Large intestine (tissue), 3 donors: ENCODE results near the gene TRIM17. TPM values are rescaled to one million over a fixed set of nuclear protein-coding genes. Genes with fewer than 3 reads are reported as not detected.

Experiments used
- DNase-seq, 2 donors: peaks; one replicate each; pipeline versions ENCODE4 v3.0.0 to v3.0.0-alpha.2; 2013
- H3K27ac ChIP-seq: one replicate; pipeline ENCODE4 v1.5.1; 2013; ENCODE audit warnings: low read length
- H3K27me3 ChIP-seq: 2 replicates; pipeline ENCODE4 v1.6.1; 2013; ENCODE audit warnings: low read length; ENCODE audit not compliant: control insufficient read depth, insufficient read depth
- H3K36me3 ChIP-seq: 2 replicates; pipeline ENCODE4 v1.6.1; 2013; ENCODE audit warnings: low read length; ENCODE audit not compliant: control insufficient read depth, insufficient read depth
- H3K4me1 ChIP-seq: one replicate; pipeline ENCODE4 v1.6.1; 2013; ENCODE audit warnings: low read length; ENCODE audit not compliant: control insufficient read depth, insufficient read depth
- H3K4me3 ChIP-seq: one replicate; pipeline ENCODE4 v1.5.1; 2013; ENCODE audit warnings: low read length
- H3K9me3 ChIP-seq: one replicate; pipeline ENCODE4 v1.6.1; 2013; ENCODE audit warnings: mild to moderate bottlenecking, low read depth, low read length, moderate library complexity; ENCODE audit not compliant: control insufficient read depth
- WGBS: methylation state at CpG from one replicate; pipeline ENCODE4 v1.1.5; 2013; ENCODE audit warnings: low lambda C conversion rate; ENCODE audit not compliant: insufficient coverage; 5-methylcytosine and 5-hydroxymethylcytosine counted together
- polyA plus RNA-seq: library from polyadenylated mRNA; unstranded; fragments of 120-200 nt; gene quantifications from one replicate; pipeline ENCODE4 v1.2.1, GENCODE V29; 2013

Gene TRIM17
- polyA plus RNA-seq, 1 donor, result 1.3 TPM

DNA sequence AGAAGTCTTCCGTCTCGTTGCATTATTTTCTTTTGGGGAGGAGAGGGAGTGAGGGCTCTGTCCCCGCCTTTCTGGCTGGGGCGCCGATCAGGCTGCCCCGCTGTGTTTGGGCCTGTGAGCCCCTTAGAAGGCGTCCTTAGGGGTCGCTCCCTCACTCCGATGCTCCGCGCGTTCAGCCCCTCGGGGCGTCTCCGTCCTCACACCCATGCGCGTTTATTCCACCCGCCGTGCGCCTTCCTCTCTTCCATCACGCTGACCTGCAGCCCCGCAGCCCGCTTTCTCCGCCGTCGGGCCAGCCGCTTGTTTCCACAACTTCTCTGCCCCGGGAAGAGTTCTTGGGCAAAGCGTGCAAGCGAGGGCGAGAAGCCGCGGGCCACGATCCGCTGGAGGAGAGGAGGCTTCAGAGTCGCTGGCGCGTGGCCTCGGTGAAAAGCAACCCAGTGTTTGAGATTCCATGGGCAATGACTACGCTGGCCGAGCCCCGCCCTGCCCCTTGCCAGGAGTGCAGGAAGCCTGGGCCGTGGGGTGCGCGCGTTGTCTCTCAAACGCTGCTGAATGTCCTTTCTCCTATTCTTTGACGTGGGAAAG, 37.7 kb downstream of the TRIM17 start:
- no CpG with 5 or more reads among the region's 48 CpGs for WGBS
- no peak overlapping the region for H3K27ac ChIP-seq

DNA sequence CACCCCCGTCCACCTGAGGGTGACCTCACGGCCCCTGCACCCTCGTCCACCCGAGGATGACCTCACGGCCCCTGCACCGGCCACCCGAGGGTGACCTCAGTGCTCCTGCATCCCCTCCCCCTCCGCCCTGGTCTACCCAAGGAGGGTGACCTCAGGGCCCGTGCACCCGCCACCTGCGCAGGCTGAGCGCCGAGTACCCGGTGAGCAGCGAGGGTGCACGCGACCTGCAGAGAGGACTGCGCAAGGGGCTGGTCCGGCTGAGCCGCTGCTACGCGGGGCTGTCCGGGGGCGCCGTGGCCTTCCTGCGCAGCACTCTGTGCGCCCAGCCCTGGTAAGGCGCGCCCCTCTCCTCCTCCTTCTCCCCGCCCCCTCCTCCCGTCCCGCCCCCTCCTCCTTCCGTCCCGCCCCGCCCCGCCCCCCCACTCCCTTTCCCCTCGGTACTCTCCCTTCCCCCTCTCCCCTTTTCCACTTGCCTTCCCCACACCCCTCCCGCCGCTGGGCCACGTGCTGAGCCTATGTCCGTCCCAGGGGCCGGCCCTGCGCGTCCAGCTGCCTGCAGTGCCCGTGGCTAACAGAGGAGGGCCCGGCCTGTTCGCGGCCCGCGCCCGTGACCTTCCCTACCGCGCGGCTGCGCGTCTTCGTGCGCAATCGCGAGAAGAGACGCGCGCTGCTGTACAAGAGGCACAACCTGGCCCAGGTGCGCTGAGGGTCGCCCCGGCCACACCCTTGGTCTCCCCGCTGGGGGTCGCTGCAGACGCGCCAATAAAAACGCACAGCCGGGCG, 38.4 kb downstream of the TRIM17 start:
- no CpG with 5 or more reads among the region's 73 CpGs for WGBS
- peak overlapping the region; percentile 39 for H3K4me3 ChIP-seq
- no peaks in the 10 kb centered on the region for H3K27me3 ChIP-seq
- H3K36me3 ChIP-seq, result peaks cover 9% of the 10 kb centered on the region
- DNase-seq, result peak; percentile 53 to 77
- peaks cover 16% of the 10 kb centered on the region for H3K4me1 ChIP-seq
- H3K9me3 ChIP-seq, result peaks cover 4% of the 10 kb centered on the region
- H3K27ac ChIP-seq, result no peak overlapping the region

More for the DNA sequence above, 37.7 kb downstream of the TRIM17 start:
- peaks cover 16% of the 10 kb centered on the region for H3K4me1 ChIP-seq
- peak overlapping the region; percentile 36 for H3K4me3 ChIP-seq
- H3K27me3 ChIP-seq, result no peaks in the 10 kb centered on the region
- peaks cover 9% of the 10 kb centered on the region for H3K36me3 ChIP-seq
- H3K9me3 ChIP-seq, result peaks cover 4% of the 10 kb centered on the region
- no peak for DNase-seq

DNA sequence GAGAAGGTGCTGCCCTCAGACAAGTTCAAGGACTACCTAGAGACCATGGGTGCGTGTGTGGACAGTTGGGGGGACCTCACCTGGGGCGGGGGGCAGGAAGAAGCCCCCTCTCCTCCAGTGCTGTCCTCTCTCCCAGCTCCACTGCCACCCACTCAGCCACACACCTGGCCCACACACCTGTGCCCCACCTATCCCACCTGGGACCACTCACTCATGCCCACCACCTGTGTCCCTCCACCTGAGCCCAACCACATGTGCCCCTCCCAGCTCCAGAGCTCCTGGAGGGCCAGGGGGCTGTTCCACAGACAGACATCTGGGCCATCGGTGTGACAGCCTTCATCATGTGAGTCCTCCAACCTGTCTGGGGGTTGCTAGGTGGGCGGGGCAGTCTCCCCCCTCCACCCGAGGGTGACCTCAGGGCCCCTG, 39.0 kb downstream of the TRIM17 start:
- no CpG with 5 or more reads among the region's 5 CpGs for WGBS
- Histone ChIP-seq H3K4me3 (peak overlapping the region; percentile 39), H3K4me1 (peaks cover 20% of the 10 kb centered on the region), H3K27ac (no peak overlapping the region), H3K27me3 (no peaks in the 10 kb centered on the region), H3K9me3 (peaks cover 4% of the 10 kb centered on the region), H3K36me3 (peaks cover 9% of the 10 kb centered on the region)
- no peak for DNase-seq

DNA sequence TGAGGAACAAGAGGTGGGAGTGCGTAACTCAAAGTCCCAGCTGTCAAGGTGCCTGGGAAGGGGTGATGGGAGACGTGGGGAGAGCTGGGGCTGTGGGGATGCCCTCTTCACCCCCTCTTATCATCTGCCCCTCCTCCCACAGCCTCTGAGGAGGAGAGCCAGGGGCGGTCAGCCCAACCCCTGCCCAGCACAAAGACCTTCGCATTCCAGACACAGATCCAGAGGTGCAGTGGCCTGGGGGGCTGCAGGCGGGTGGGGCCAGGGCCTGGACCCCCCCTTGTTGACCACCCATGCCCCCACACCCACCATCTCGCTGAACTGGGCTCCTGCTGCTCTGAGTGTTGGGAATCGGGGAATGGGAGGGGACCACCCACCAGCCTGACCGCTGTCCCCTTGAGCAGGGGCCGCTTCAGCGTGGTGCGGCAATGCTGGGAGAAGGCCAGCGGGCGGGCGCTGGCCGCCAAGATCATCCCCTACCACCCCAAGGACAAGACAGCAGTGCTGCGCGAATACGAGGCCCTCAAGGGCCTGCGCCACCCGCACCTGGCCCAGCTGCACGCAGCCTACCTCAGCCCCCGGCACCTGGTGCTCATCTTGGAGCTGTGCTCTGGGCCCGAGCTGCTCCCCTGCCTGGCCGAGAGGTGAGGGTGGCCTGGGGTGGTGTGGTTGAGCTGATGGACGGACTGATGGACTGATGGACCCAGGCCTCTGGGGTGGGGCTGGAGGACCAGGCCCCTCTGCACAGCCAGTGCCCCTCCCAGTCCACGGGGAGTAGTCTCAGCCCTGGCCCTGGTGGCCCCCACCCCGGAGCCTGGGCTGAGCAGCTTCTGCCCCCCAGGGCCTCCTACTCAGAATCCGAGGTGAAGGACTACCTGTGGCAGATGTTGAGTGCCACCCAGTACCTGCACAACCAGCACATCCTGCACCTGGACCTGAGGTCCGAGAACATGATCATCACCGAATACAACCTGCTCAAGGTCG, 39.7 kb downstream of the TRIM17 start:
- WGBS, result no CpG with 5 or more reads among the region's 31 CpGs
- no peak overlapping the region for H3K4me3 ChIP-seq
- no peak for DNase-seq
- H3K4me1 ChIP-seq, result peaks cover 25% of the 10 kb centered on the region
- H3K27me3 ChIP-seq, result no peaks in the 10 kb centered on the region
- H3K9me3 ChIP-seq, result peaks cover 4% of the 10 kb centered on the region
- peaks cover 9% of the 10 kb centered on the region for H3K36me3 ChIP-seq
- no peak overlapping the region for H3K27ac ChIP-seq

DNA sequence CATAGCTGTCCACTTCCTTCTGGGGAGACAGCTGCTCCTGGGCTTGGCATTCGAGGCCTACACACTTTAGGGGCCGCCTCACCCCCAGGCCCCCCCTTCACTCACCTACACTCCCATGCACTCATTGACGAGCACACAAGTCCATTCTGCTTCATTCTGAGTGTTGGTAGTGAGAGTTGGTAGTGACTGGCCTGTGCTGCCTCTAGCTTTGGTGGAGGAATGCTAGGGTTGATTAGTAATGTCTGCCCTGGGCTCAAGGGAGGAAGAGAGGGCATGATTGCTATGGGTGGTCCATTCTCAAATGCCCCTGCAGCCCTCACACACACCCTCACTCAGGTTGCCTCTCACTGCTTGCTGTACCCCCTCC, 40.4 kb downstream of the TRIM17 start:
- no peak overlapping the region for H3K27ac ChIP-seq
- peaks cover 4% of the 10 kb centered on the region for H3K9me3 ChIP-seq
- WGBS, result no CpG with 5 or more reads among the region's 3 CpGs
- DNase-seq, result no peak
- peaks cover 9% of the 10 kb centered on the region for H3K36me3 ChIP-seq
- H3K27me3 ChIP-seq, result no peaks in the 10 kb centered on the region
- H3K4me1 ChIP-seq, result peaks cover 28% of the 10 kb centered on the region
- H3K4me3 ChIP-seq, result no peak overlapping the region

DNA sequence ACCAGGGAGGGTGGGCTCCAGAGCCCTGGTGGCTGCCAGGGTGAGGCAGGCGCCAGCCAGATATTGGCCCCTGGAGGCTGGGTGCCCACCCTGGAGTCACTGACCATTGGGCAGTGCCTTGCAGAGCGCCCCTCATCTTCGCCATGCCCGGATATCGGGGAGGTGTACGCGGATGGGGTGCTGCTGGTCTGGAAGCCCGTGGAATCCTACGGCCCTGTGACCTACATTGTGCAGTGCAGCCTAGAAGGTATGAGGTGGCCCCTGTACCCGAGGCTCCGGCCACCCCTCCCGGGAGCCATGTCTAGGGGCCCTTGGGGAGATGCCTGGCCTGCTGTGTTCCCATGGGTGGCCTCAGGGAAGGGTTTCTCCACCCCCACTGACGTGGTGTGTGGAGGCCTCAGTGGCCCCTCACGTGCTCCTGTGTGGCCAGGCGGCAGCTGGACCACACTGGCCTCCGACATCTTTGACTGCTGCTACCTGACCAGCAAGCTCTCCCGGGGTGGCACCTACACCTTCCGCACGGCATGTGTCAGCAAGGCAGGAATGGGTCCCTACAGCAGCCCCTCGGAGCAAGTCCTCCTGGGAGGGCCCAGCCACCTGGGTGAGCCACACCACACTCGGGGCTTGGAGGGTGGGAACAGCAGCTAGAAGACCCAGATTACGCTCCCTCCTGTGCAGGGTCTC, 40.9 kb downstream of the TRIM17 start:
- WGBS, result no CpG with 5 or more reads among the region's 22 CpGs

DNA sequence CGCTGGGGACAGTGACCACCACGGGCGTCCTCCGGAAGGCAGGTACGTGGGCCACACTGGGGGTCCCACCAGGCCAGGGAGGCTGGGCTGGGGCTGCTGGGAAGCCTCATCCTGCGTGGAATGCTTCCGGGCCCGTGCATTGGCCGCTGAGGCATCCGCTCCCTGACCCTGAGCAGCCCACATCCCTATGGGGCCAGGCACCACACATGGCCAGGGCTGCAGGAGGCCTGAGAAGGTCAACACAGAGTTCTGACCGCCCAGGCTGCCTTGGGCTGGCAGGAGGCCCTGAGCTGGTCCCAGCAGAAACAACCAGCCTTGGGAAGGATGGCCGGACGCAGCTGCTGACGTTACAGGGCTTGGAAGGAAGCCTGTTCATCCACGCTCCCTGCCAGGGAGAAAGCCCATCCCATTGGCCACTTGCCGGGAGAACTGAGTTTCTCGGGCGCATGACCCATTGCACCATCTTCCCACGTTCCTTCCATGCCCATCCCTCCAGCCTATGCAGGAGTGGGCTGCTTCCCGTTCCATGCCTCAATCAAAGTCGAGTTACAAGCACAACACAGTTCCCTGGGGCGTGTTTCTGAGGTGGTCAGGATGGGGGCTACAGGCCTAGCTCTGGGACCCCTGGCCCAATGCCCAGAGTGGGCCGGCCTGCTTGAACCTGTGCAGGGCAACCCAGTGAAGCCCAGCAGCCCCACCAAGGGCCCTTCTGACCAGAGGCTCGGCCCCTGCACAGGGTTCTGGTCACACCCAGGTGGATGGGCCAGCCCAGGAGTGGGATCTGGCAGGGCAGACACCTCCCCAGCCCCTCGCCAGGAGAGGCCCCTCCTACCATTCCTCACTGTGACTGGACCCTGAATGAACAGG, 41.7 kb downstream of the TRIM17 start:
- Histone ChIP-seq H3K27ac (no peak overlapping the region), H3K9me3 (peaks cover 4% of the 10 kb centered on the region), H3K4me1 (peaks cover 35% of the 10 kb centered on the region), H3K27me3 (no peaks in the 10 kb centered on the region), H3K4me3 (no peak overlapping the region), H3K36me3 (peaks cover 9% of the 10 kb centered on the region)
- WGBS, result no CpG with 5 or more reads among the region's 25 CpGs
- no peak for DNase-seq

More for the DNA sequence above, 40.9 kb downstream of the TRIM17 start:
- H3K36me3 ChIP-seq, result peaks cover 9% of the 10 kb centered on the region
- H3K27ac ChIP-seq, result no peak overlapping the region
- no peak overlapping the region for H3K4me3 ChIP-seq
- peaks cover 28% of the 10 kb centered on the region for H3K4me1 ChIP-seq
- DNase-seq, result no peak
- H3K27me3 ChIP-seq, result no peaks in the 10 kb centered on the region
- peaks cover 4% of the 10 kb centered on the region for H3K9me3 ChIP-seq

DNA sequence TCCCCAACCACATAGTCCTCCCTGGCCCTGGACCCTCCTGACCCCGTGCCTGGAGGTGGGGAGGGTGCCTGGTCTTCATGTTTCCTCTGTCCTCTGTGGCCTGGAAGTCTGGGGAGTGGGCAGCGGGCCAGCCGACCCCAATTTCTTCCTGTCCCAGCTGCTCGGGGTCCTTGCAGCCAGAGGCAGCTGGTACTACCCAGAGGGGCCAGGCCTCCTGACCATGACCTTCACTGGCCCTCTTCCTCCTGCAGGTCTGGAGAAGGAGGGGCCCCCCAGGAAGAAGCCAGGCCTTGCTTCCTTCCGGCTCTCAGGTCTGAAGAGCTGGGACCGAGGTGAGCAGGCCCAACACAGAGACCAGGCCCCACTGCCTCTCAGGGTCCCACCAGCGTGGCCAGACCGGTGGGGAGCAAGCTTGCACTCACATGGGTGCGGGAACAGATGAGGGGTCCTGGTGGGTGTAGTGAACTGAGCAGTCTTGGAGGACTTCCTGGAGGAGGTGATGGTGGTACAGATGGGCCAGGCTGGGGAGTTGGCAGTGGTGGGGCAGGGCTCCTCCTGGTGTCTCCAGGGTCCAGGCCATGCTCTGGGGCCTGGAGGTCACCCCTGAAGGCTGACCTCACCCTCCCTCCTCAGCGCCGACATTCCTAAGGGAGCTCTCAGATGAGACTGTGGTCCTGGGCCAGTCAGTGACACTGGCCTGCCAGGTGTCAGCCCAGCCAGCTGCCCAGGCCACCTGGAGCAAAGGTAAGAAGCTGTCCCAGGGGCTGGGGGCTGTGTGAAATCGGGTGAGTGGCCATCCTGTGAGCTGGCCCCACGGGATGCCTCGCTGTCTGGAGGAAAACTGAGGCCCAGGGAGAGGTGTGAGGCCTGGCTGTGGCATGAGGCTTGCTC, 42.7 kb downstream of the TRIM17 start:
- no peak overlapping the region for H3K27ac ChIP-seq

More for the DNA sequence above, 42.7 kb downstream of the TRIM17 start:
- WGBS, result no CpG with 5 or more reads among the region's 14 CpGs
- H3K27me3 ChIP-seq, result no peaks in the 10 kb centered on the region
- H3K36me3 ChIP-seq, result peaks cover 9% of the 10 kb centered on the region
- H3K9me3 ChIP-seq, result peaks cover 4% of the 10 kb centered on the region
- H3K4me1 ChIP-seq, result peaks cover 40% of the 10 kb centered on the region
- DNase-seq, result no peak
- H3K4me3 ChIP-seq, result peak overlapping the region; percentile 55
